IMR-90 (cell line): ENCODE results near the gene BRD3. TPM values are rescaled to one million over a fixed set of nuclear protein-coding genes. Genes with fewer than 3 reads are reported as not detected.

Experiments used
- ATAC-seq: fragments of 200-7000 bp; cut with Tn5 transposase; 2 replicates; pipeline ENCODE4 v1.9.1; 2020; ENCODE audit warnings: low read depth, mild to moderate bottlenecking, moderate library complexity
- BruUV-seq: library from RNA; stranded (reverse); fragments of 400-500 nt; replicated peaks from 2 replicates; lab custom pipeline; 2021; lab: Mats Ljungman, UMichigan
- CTCF ChIA-PET: fragments of 300-600 bp; formaldehyde crosslinking; extraction: SDS; loops from one replicate; lab custom pipeline; 2021; ENCODE audit warnings: antibody characterized with exemption; lab: Yijun Ruan, JAX
- POLR2A ChIA-PET: fragments of 300-600 bp; sonication (Branson Sonifier 250); formaldehyde crosslinking; loops from one replicate; lab custom pipeline; 2022; ENCODE audit warnings: antibody characterized with exemption; ENCODE audit not compliant: unreplicated experiment; lab: Charles Lee
- DNase-seq: peaks from one replicate; pipeline ENCODE4 v3.0.0; 2013
- H2AFZ ChIP-seq: replicated peaks from 2 replicates; pipeline ENCODE3; 2013; ENCODE audit warnings: low read length, mild to moderate bottlenecking; ENCODE audit not compliant: poor library complexity
- H2AK5ac ChIP-seq: 2 replicates; pipeline ENCODE4 v1.6.1; 2013; ENCODE audit warnings: low read depth, low read length, inconsistent platforms
- H2AK9ac ChIP-seq: replicated peaks from 2 replicates; pipeline ENCODE3; 2013; ENCODE audit warnings: mild to moderate bottlenecking, low read depth, low read length, moderate library complexity; ENCODE audit not compliant: poor library complexity
- H2BK120ac ChIP-seq: 2 replicates; pipeline ENCODE4 v1.6.1; 2013; ENCODE audit warnings: low read depth, low read length, inconsistent platforms
- H2BK15ac ChIP-seq: 3 replicates; pipeline ENCODE4 v1.6.1; 2013; ENCODE audit warnings: low read depth, low read length, inconsistent platforms
- H2BK20ac ChIP-seq: 2 replicates; pipeline ENCODE4 v1.6.1; 2013; ENCODE audit warnings: low read depth, mild to moderate bottlenecking, inconsistent platforms, low read length, moderate library complexity
- H2BK5ac ChIP-seq: 2 replicates; pipeline ENCODE4 v1.6.1; 2013; ENCODE audit warnings: mild to moderate bottlenecking, low read depth, low read length, inconsistent platforms; ENCODE audit not compliant: poor library complexity, severe bottlenecking
- H3K14ac ChIP-seq: replicated peaks from 2 replicates; pipeline ENCODE4 v1.6.1; 2013; ENCODE audit warnings: low read depth, low read length, inconsistent platforms
- H3K18ac ChIP-seq: 2 replicates; pipeline ENCODE4 v1.6.1; 2013; ENCODE audit warnings: low read depth, low read length, control low read depth
- H3K23ac ChIP-seq: 2 replicates; pipeline ENCODE4 v1.6.1; 2013; ENCODE audit warnings: low read depth, low read length, inconsistent platforms
- H3K27ac ChIP-seq: 2 replicates; pipeline ENCODE4 v1.5.1; 2013; ENCODE audit warnings: mild to moderate bottlenecking, control low read depth, low read length; ENCODE audit not compliant: insufficient read depth
- H3K27me3 ChIP-seq: 2 replicates; pipeline ENCODE4 v1.6.1; 2013; ENCODE audit warnings: low read length; ENCODE audit not compliant: control insufficient read depth, insufficient read depth
- H3K36me3 ChIP-seq: 2 replicates; pipeline ENCODE4 v1.6.1; 2013; ENCODE audit warnings: low read length, mixed read lengths; ENCODE audit not compliant: control insufficient read depth, insufficient read depth
- H3K4ac ChIP-seq: 2 replicates; pipeline ENCODE4 v1.6.1; 2013; ENCODE audit warnings: low read depth, low read length, inconsistent platforms
- H3K4me1 ChIP-seq: 2 replicates; pipeline ENCODE4 v1.6.1; 2013; ENCODE audit warnings: low read length, mixed read lengths; ENCODE audit not compliant: control insufficient read depth, insufficient read depth
- H3K4me2 ChIP-seq: 2 replicates; pipeline ENCODE4 v1.6.1; 2013; ENCODE audit warnings: low read depth, mild to moderate bottlenecking, control low read depth, low read length, moderate library complexity
- H3K4me3 ChIP-seq: 2 replicates; pipeline ENCODE4 v1.5.1; 2013; ENCODE audit warnings: low read depth, mild to moderate bottlenecking, control low read depth, low read length, moderate library complexity; ENCODE audit not compliant: insufficient read depth
- H3K56ac ChIP-seq: 2 replicates; pipeline ENCODE4 v1.6.1; 2013; ENCODE audit warnings: low read length, inconsistent platforms; ENCODE audit not compliant: insufficient read depth; ENCODE audit errors: extremely low read depth
- H3K79me1 ChIP-seq, 2 experiments: 2 replicates each; pipeline ENCODE4 v1.6.1; 2013; ENCODE audit warnings: low read length in 2 of 2, inconsistent platforms in 1 of 2, low read depth in 1 of 2
- H3K9ac ChIP-seq: 2 replicates; pipeline ENCODE4 v1.6.1; 2013; ENCODE audit warnings: low read depth, low read length, control low read depth
- H3K9me1 ChIP-seq: 2 replicates; pipeline ENCODE4 v1.6.1; 2013; ENCODE audit warnings: low read length, inconsistent platforms; ENCODE audit not compliant: insufficient read depth
- H3K9me3 ChIP-seq: 2 replicates; pipeline ENCODE4 v1.6.1; 2013; ENCODE audit warnings: low read length; ENCODE audit not compliant: control insufficient read depth, insufficient read depth
- H4K20me1 ChIP-seq: 2 replicates; pipeline ENCODE4 v1.6.1; 2013; ENCODE audit warnings: low read length, inconsistent platforms; ENCODE audit not compliant: insufficient read depth
- H4K5ac ChIP-seq: 2 replicates; pipeline ENCODE4 v1.6.1; 2013; ENCODE audit warnings: mild to moderate bottlenecking, low read depth, low read length, control low read depth
- H4K8ac ChIP-seq, 2 experiments: 2 replicates each; pipeline ENCODE4 v1.6.1; 2013; ENCODE audit warnings: low read depth in 2 of 2, low read length in 2 of 2, control low read depth in 1 of 2, inconsistent platforms in 1 of 2
- H4K91ac ChIP-seq: 2 replicates; pipeline ENCODE4 v1.6.1; 2013; ENCODE audit warnings: low read depth, low read length, inconsistent platforms; ENCODE audit not compliant: insufficient read depth
- MAZ ChIP-seq: IDR thresholded peaks from 2 replicates; pipeline ENCODE4 v1.6.1; 2012; ENCODE audit warnings: low read depth, mild to moderate bottlenecking, low read length, improper control_type of control experiment, moderate library complexity, borderline replicate concordance
- NFE2L2 ChIP-seq: fragments of 150-350 bp; IDR thresholded peaks from 2 replicates; pipeline ENCODE4 v1.6.1; 2016; ENCODE audit warnings: low read depth, mild to moderate bottlenecking, low read length
- WGBS, 2 experiments: methylation state at CpG; one replicate each; pipeline versions ENCODE4 v1.1.5 to v1.1.7; 2013; ENCODE audit warnings: missing lambda C conversion rate in 2 of 2; ENCODE audit not compliant: insufficient read length in 1 of 2; ENCODE audit errors: extremely low coverage in 2 of 2; 5-methylcytosine and 5-hydroxymethylcytosine counted together
- dilution Hi-C: fragments of 300-500 bp; cut with HindIII; formaldehyde crosslinking; loops from one replicate; pipeline ENCODE4 v1.14.3; 2018; ENCODE audit warnings: low sequenced_read_pairs; ENCODE audit not compliant: unreplicated experiment
- in situ Hi-C: fragments of 300-500 bp; cut with MboI; formaldehyde crosslinking; loops from 3 replicates; pipeline ENCODE4 v1.14.3; 2019; ENCODE audit warnings: low sequenced_read_pairs, inconsistent platforms, mixed read lengths
- intact Hi-C: fragments of 100-400 bp; cut with micrococcal nuclease; formaldehyde crosslinking; loops from 2 replicates; pipeline ENCODE4 v1.10.0; 2022
- polyA plus RNA-seq, 3 experiments: library from polyadenylated mRNA; depleted of rRNA; stranded (reverse); fragments of >200 nt; gene quantifications; 2 replicates each; pipeline ENCODE4 v1.2.3, GENCODE V29; 2012; ENCODE audit warnings: low replicate concordance in 1 of 3
- total RNA-seq: library from RNA; depleted of rRNA; stranded (reverse); fragments of >200 nt; gene quantifications from 2 replicates; pipeline ENCODE4 v1.2.3, GENCODE V29; 2012

The BRD3 gene
- total and polyA plus RNA-seq, 2 of the 4 experiments (the other 2 are of a cell fraction), result 2.2 to 7.1 TPM

DNA sequence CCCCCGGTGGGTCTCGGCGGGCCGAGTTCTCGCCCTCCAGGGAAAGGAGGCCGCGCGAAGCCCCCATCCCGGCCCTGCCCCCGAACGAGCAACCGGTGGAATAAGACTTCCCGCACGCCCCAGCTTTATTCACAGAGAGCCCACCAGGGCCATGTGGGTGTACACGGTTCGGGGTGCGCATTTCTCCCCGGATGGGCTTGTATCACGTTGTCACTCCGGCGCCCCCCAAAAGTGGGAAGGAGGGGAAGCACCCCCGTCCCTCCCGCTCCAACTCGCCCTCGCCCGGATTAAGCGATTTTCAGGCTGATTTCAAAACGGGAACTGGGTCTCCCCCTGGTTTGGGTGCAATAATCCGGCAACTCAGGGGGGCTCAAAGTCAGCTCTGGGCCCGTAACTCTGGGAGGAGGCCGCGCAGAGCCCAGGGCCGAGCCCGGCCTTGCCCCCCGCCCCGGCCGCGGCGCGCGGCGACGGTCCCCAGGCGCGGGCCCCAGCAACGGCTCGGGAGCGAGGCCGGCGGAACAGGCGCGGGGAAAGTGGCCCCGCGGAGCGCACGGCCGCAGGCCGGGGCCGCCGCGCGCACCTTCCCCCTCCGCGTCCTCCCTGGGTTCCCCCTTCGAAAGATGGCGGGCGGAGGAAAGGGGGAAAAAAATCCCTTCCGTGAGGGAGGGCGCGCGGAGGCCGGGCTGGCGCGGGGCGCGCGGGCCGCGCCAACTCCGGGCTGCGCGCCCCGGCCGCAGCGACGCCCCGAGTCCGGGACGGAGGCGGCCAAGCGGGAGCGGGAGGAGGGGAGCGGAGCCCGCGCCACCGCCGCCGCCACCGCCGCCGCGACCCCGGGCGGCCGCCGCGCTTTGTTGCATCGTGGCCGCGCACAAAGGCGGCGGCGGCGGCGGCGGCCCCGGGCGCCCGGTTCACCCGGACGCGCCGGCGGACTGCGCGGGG is 644 bp downstream of the BRD3 start:
- H3K4ac ChIP-seq, result peak overlapping the region; percentile 76
- 0 out of 2 replicates have a peak overlapping the region, but pooled peaks have one; percentile 30 for H4K5ac ChIP-seq
- H3K79me1 ChIP-seq, result peaks cover 10 to 48% of the 10 kb centered on the region in 2 experiments
- intact Hi-C loops, result loop anchor here (2.0 to 10.0 kb wide), 3 partner anchors 70 to 378 kb away; partner anchors contain the start of genes RXRA and WDR5
- peaks cover 7% of the 10 kb centered on the region for H3K4me1 ChIP-seq
- no peak for TF ChIP-seq NFE2L2
- TF ChIP-seq MAZ, result peak; percentile 21; the same call in 1 of the 2 replicates
- H3K4me2 ChIP-seq, result peak overlapping the region; percentile 79
- no TSS peak for BruUV-seq
- H2AK9ac ChIP-seq, result peak overlapping the region; percentile 91
- ATAC-seq, result peak; percentile 13
- in situ Hi-C loops, result no loop called here
- peak overlapping the region; percentile 86 for H3K9ac ChIP-seq
- peak; percentile 31 for DNase-seq
- H3K36me3 ChIP-seq, result no peaks in the 10 kb centered on the region
- H3K14ac ChIP-seq, result peak overlapping the region; percentile 34
- peaks cover 12% of the 10 kb centered on the region; the same call in 1 of the 2 replicates for H3K9me1 ChIP-seq
- H2BK20ac ChIP-seq, result no peak overlapping the region
- WGBS, 2 experiments, result 1% methylated on average over 51 of the region's 126 CpGs; no CpG with 5 or more reads in 1 of the 2 experiments
- H2BK15ac ChIP-seq, result no peak overlapping the region
- peak overlapping the region; percentile 33 for H3K23ac ChIP-seq
- peak overlapping the region; percentile 81 for H3K27ac ChIP-seq
- H2AFZ ChIP-seq, result peak overlapping the region; percentile 80
- H3K18ac ChIP-seq, result no peak overlapping the region; the same call in 1 of the 2 replicates
- ChIA-PET CTCF (no interaction called here), POLR2A (no interaction called here)
- dilution Hi-C loops, result no loop called here
- H4K8ac ChIP-seq, result peak overlapping the region; percentile 16 to 64; a peak in 2 of 4 replicates
- H2AK5ac ChIP-seq, result peak overlapping the region; percentile 43
- no peak overlapping the region for H2BK120ac ChIP-seq
- no peak overlapping the region for H4K91ac ChIP-seq
- H3K4me3 ChIP-seq, result peak overlapping the region; percentile 96
- H4K20me1 ChIP-seq, result peaks cover 47% of the 10 kb centered on the region
- peaks cover 26% of the 10 kb centered on the region for H3K27me3 ChIP-seq
- H3K56ac ChIP-seq, result peak overlapping the region; percentile 61
- no peaks in the 10 kb centered on the region for H3K9me3 ChIP-seq
- H2BK5ac ChIP-seq, result peak overlapping the region; percentile 45
